Measurements from ENCODE around the gene AGBL4.

DNA sequence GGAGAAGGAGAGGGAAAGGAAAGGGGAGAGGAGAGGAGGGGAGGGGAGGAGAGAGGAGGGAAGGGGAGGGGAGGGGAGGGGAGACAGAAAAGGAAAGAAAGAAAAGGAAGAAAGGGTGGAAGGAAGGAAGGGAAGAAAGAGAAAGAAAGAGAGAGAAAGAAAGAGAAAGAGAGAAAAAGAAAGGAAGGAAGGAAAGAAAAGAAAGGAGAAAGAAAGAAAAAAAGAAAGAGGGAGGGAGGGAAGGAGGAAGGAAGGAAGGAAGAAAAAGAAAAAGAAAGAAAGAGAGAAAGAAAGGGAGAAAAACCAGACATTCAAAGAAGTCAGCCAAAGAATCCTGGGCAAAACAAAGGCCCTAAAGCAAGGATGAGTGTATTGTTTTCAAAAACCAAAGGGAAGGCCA is 1426.1 kb downstream of the AGBL4 start:
- TF ChIP-seq POLR2A (IDR thresholded peaks at IDR 0.05; ENCODE audit: low read depth, low read length) (no peak), TAF1 (IDR thresholded peaks at IDR 0.05; ENCODE audit: borderline replicate concordance, low read depth, low read length) (no peak)

Data from GM12892 (cell line).